GM19240 (cell line): ENCODE results near the gene SCP2.

Experiments used
- DNase-seq: peaks from one replicate; pipeline ENCODE4 v3.0.0; 2011; ENCODE audit warnings: low spot score; ENCODE audit not compliant: insufficient read length

The SCP2 gene

DNA sequence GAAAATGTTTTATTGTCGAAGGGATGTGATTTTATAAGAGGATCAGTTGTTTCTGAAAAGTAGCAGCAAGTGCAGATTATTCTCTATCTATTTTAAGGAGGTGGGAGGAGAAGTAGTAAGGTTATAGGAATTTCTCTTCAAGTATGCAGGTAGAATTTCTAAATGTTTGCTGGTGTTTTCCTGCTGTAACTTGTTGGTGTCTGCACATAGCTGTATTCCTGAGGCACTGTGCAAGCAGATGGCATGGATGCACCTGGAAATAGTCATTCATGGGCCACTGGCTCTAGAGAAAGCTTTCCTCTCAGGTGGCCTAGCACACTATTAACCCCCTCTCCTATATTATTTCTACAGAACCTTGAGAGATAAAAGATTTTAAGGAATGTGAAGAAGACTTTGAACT is 104.7 kb downstream of the SCP2 start:
- no peak for DNase-seq

DNA sequence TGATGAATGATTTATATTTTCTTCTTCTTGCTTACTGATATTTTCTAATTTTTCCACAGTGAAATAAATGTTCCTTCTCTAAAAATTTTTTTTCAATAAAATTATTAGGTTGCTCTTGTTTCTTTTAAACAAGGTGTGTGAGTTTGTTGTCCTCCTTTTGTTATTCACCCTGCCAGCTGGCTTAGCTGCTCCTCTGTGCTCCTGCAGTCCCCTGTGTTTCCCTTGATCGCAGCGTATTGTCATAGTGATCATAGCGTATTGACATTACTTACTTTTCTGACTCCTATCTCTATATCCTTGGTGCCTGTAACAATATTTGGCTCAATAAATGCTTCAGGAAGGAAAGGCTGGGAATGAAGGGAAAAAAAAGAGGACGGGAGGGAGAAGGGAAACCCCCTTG is 110.1 kb downstream of the SCP2 start:
- DNase-seq, result no peak

DNA sequence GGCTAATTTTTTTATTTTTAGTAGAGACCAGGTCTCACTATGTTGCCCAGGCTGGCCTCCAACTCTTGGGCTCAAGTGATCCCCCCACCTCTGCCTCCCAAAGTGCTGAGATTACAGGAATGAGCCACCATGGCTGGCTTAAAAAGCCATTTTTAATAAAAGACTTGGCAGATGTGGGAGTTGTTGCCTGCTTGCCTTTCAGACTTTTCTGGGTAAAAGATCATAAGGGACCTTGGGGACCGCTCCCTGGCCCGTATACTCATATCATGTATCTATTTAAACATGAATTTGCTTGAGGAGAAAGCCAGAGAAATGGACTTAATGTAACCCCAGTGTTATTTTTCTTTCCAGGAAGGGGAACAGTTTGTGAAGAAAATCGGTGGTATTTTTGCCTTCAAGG is 111.5 kb downstream of the SCP2 start:
- no peak for DNase-seq

DNA sequence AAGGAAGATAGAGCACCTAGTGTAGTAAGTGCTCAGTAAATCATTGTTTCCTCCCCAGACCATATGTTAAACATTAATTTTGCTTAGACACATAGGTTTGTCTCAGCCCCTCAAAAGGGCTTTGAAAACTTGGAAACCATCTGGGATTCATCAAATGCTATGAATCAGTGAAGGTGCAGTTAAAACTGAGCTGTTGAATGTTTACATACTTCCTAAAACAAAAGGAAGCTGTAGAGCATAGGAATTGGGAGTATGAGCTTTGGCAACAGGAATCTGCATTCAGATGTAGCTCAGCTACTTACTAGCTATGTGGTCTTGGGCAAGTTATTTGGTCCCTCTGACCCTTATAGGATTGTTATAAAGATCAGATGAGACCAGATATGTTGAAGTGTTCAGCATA is 116.2 kb downstream of the SCP2 start:
- DNase-seq, result no peak

DNA sequence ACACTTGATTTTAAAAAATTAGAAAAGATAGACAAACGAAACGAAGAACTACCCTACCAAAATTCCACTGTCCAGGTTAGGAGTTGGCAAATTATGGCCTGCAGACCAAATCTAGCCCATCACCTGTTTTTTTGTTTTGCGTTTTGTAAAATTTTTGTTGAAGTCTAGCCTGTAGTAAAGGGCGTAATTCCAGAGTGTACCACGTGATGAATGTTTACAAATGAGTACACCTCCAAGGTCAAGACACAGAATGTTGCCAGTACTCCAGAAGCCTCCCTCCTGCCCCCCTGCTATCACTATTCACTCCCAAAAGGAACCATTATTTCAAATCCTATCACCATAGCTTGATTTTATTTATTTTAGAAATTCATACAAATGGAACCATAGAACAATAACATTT is 117.8 kb downstream of the SCP2 start:
- no peak for DNase-seq

DNA sequence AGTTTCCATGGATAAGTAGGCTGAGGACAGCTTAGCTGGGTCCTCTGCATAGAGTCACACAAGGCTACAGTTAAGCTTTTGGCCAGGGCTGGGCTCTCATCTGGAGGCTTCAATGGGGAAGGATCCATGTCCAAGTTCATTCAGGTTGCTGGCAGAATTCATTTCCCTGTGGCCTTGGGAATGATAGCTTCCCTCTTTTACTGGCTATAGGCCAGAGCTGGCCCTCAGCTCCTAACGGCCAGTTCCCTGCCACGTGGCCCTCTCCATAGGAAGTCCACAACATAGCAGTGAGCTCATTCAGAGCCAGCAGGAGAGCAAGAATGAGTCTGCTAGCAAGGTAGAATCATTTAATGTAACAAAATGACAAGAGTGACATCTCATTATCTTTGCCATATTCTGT is 119.9 kb downstream of the SCP2 start:
- DNase-seq, result no peak

DNA sequence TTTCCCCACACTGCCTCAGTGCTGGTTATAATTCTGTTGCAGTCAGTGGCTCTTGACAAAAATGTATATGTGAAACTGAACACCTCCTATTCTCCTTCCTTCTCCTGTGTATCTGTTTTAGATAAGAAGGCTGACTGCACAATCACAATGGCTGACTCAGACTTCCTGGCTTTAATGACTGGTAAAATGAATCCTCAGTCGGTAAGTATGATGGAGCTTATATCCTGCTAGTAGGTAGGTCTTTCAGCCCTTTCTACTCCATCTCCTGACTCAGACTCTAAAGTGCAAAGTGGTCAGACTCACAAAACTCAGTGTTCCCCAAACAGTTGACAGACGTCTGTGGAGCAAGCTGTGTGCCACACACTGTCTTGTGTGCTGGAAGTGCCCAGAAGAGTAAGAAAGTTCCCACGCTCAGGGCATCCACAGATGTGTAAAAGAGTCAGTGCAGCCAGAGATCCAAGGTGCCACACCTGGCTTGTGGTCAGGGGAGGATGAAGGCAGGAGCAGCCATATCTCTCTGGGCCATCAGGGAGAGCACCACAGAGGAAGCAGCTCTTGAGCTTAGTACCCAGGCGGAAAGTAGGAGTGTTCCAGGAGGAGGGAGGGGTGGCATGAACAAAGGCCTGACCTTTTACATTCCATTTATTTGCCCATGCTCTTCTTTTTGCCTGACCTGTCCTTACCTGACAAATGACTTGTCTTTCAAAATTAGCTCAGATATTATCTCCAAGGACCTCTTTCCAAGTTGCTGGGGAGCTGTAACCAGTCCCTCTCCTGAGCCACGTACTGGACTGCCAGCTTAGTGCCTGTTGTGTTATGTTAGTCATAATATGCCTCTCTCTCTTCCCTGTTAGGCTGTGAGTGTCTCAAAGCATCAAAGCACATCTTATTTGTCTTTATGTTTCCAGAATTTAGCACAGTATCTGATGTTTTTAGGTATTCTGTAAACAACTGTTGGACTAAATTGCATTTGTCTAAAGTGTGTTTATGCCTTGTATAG is 121.0 kb downstream of the SCP2 start:
- no peak for DNase-seq

DNA sequence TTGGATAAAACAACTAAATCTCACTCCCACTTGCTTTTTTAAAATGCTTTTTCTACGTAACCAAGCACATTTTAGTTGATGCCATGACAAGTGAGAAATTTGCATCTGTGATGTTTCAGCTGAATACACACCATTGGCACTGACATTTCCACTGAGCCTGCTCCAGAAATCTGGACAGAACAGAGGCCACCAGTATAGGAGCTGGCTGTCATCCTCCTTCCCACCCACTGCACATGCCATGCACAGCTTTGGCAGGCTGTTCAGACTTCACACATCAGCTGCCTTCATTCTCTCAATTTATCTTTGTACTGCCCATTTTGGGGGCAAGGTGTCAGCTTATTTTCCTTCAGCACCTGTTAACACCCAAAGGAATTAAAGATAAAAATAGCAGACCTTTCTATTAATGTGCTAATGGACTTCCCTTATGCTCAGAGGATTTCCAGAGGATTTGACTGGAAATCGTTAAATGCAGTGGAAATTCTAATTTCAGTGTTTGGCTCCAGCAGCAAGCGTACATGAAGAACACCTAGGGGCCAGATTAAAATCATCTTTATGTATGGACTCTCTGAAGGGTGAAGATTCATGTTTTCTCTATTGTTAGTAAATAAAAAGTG is 122.0 kb downstream of the SCP2 start:
- no peak for DNase-seq

DNA sequence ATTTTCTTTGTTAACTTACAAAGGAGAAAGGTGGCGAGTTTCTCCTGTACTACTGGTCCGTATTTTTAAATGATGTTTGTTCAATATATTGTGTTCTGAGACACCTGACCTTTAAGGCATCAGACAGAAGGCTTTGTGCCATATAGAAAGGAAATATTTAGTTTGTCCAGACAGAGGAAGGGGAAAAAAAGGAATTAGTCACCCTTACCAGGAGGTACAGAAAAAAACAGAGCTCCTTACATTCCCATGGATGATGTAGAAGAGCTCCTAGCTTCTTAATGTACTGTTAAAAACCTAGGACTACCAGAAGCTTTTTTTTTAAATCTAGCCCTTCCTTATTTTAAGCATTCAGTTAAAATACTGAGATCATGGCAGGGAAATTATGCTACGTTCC is 122.5 kb downstream of the SCP2 start:
- DNase-seq, result no peak

DNA sequence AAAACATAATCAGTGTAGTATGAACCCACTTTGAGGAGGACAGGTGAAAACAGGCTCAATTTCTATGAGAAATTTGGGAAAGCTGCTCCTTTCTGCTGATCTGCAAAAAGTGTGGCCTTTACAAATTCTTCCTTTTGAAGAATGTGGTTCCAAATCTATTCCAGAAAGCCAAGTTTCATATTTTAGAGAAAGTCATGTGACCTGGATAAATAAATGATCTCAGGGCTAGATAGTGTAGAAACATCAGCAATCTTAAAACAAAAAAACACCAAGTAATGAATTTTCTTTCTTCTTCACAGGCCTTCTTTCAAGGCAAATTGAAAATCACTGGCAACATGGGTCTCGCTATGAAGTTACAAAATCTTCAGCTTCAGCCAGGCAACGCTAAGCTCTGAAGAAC is 123.2 kb downstream of the SCP2 start:
- DNase-seq, result no peak

DNA sequence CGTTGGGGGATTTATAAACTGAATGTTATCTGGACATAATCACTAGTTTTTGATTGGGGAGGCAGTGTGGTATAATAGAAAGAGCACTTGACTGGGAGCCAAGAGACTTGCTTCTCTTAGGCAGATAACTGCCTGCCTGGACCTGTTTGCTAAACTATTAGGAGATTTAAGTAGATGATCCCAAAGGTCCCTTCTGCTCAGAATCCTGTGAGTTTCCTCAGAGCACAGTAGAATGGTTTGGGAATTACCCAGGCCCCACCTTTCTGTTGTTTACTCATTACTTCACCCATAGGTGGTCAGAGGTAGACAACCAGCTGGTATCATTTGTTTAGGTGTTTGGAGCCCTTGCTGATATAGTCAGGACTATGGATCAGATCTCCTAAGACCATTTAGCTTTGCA is 124.6 kb downstream of the SCP2 start:
- no peak for DNase-seq

DNA sequence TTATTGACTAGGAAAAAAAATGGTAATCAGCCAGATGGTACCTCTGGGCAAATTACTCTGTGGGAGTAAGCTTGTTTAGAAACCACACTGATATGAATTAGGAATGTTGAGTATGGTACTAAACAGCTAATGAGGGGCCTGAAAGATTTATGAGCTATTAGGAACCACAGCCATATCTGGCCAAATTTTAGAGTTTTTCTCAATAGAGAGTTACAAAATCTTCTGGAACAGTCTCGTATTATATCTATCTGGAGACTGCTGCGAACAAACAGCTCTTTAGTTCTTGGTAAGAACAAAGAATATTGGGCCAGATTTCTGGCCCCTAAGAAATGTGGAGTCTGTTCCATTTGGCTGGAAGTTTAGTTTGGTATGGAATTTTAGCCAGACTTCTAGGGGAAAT is 130.1 kb downstream of the SCP2 start:
- DNase-seq, result no peak

DNA sequence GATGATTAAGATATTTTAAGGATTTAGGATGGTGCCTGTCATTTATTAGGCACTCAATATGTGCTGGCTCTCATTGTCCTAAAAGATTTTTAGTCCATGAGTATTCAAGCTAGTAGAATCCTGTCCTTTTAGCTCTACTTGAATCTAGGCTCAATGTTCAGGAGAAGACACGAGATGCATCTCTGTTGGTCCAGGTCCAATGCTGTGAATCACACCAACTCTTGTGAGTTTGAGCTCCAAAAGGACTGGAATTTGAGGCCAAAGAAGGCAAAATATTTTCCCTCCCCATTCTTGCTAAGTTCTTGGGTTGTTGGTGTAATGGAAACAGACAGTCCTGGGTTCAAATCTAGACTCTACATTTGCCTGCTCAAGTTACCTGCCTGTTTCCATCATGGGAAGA is 133.5 kb downstream of the SCP2 start:
- DNase-seq, result no peak

DNA sequence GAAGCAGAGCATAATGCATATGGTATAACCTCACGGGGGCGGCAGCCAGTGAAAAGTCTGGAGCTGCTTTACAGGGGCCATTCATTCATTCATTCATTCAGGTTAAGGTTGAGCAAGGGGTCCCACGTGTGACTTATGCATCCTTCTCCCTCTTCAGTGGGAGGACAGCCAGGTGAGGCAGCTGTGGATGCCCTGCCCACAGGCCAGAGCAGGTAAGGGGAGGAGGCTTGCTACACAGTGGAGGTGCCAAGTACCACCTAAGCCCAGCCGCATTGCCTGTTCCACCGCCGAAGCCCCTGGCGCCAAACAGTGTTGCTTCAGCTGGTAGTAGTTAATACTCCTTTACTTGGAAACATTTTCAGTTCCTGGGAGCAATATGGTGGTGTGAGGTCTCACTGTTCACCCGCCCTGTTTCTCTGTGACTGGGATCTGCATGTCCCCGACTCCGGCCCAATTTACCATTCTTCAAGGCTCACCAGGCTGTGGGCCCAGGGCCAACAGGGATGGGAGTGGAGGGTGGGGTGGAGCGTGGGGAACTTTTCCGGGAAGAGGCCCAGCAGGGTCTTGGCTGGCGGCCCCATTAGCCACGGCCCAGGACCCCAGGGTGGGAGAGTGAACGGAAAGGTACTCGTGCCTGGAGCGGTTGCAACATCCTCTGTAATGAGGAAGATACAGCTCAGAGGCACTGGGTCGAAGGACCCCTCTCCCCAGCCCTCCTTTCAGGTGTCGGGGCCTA is 134.2 kb downstream of the SCP2 start:
- no peak for DNase-seq

DNA sequence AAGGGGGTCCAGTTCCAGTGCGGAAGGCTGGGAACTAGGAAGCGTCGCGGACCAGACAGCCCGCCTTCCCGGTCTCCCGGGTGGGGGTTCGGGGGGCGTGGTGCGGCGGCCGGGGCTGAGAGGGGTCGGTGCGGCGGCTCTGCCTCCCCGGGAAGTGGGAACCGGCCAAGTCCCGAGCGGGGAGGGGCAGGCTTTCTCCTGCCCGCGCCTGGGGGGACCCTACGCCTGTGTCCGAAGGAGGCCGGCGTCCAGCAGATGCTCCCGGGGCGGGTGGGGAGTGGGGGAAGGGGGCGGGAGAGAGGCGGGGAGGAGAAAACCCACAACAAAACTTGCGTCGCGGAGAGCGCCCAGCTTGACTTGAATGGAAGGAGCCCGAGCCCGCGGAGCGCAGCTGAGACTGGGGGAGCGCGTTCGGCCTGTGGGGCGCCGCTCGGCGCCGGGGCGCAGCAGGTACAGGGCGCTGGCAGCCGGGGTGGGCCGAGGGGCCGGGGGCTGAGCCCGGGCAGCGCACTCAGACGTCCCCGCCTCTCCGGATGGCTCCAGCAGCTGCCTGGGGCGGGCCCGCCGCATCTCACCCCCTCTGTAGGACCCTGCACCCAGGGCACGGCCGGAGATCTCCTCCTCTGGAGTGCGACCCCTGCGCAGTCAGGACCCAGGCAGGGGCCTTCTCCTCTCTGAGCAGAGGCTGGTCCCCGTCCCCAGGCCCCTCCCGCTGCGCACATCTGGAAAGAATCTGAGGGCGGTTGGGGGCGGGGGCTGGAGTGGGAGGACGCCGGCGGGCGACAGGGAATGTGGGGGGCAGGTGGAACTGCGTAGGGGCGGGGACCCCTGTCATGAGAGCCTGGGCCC is 135.0 kb downstream of the SCP2 start, which contains the start of gene PODN:
TSS of gene PODN (plus strand) at position 355 of the 849 bp plus-strand sequence. CDS start 7,643 bp downstream, outside the sequence.
- DNase-seq, result no peak

DNA sequence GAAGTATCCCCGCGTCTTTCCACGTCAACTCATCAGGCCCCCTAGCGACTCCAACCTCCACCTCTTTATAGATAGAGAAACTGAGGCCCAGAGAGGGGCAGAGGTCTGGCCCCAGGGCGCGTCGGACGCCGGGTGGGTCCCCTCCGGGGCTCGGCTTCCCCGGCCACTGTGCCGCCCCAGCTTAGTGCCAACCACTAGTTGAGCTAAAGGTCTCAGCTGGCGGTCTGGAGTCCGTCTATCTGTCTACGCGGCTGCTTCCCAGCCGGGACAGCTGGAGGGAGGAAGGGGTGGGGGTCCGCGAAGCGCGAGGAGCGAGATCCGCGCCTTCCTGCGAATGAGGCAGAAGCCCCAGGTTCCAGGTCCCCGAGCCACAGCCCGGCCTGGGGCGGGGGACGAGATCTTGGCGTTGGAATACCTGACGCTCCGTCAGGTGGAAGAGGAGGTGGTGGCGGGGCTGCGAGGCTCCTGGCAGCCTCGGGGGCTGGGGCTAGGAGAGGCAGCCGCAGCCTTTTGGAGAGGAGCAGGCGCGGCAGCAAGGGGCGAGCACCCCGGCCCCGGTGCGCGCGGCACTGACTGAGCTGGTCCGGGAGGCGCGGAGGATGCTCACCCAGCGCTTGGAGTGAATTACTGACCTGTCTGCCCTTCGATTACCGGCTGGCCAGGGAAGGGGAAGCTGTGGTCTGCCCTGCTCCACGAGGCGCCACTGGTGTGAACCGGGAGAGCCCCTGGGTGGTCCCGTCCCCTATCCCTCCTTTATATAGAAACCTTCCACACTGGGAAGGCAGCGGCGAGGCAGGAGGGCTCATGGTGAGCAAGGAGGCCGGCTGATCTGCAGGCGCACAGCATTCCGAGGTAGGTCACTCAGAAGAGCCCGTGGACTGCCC is 135.9 kb downstream of the SCP2 start:
- no peak for DNase-seq

DNA sequence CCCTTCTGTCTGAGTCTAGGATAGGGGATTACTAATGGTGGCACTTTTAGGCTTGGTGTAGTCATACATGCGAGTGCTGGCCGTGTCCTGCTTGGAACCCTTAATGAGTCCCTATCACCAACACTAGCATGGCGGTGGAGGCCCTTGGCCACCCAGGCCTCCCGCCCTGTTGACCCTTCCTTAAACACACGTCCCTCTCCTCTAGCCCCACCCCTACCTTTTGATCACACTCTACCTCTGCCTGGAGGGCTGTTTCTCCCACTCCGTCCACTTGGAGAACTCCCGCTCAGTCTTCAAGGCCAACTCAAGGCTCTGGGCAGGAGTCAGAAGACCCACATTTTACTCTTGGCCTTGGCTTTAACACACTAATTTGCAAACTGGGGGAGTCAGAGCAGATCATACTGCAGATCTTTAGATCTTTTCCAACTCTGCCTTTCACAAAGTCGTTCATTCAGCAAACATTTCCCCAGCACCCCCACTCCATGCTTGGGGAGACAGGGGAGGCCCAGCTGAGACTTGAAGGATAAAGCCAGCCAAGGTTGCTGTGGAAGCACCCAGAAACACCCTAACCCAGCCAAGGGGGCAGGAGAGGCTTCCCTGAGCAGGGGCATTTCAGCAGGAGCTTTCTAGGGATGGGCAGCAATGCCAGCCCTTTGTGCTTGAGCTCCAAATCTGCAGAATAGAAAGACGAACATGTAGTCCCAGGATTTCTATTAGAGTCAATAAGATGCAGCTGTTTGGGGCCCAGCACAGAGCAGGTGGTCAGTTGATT is 136.9 kb downstream of the SCP2 start:
- no peak for DNase-seq

DNA sequence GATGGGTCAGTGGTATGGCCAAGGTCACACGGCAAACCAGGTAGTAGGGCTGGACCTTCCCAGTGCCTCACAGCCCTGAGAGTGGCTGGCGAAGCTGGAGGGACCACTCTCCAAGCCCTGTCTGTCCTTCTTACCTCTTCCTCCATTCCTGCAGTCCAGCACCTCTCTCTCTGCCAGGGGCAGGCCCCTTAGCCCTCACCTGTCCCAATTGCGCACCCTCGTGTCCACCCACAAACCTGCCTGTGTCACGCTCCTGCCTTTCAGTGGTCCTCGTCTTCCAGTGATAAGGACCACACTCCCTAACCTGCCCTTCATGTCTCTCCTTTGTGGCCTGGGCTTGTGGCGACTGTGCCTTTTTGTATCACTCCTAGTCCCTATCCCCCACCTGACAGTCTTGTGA is 138.3 kb downstream of the SCP2 start:
- DNase-seq, result no peak

DNA sequence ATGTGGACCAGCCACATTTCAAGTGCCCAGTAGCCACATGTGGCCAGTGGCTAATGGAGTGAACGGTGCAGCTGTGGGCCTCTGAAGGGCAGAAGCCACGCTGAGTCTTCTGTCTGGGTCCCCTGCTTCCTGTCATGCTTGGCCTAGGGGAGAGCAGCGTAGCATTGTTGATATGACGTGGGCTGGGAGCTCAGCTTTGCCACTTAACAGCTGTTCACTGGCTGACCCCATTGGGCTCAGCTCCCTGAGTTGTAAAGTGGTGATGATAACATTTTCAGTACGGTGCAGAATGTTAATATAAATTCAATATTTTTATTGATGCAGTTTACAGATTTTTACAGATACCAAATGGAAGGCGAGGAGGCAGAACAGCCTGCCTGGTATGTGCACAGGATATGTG is 139.4 kb downstream of the SCP2 start:
- DNase-seq, result no peak
